ENCODE data around the gene DMD.

DNA sequence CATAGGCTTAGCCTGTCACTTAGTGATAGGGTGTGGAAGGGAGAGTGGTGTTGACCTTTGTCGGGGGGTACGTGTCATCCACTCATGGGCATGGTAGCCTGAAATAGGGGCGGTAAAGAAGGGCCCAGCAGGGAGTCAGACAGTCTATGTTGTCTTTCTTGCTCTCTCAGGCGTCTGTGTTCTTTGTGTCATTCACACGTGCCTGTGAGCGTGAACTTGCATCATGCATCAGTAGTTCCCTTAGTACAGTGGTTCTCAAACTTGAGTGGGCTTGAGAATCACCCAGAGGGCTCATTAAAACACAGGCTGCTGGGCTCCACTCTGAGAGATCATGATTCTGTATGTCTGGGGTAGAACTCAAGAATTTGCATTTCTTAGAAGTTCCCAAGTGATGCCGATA, 1688.6 kb downstream of the DMD start:
- TF ChIP-seq CTCF (IDR thresholded peaks at IDR 0.05; ENCODE audit: low read length) (no peak), EZH2 (optimal IDR thresholded peaks at IDR 0.05; ENCODE audit: low read depth, low read length) (no peak), EZH2phosphoT487 (IDR thresholded peaks at IDR 0.05; ENCODE audit: low read length) (no peak)

All from MM.1S (cell line).